GM19025 (cell line): Measurements from ENCODE around the gene PYGB.
"Not testable (repeated sequence)": the region's sequence is repeated elsewhere in the genome, so short reads cannot be mapped to it uniquely, and the experiment has no call there.

Experiments
- ATAC-seq: cut with Tn5 transposase; IDR thresholded peaks from one replicate; pipeline ENCODE4 v1.9.1; 2021; ENCODE audit warnings: mild to moderate bottlenecking, low read depth, moderate library complexity; ENCODE audit not compliant: unreplicated experiment

The PYGB gene

DNA sequence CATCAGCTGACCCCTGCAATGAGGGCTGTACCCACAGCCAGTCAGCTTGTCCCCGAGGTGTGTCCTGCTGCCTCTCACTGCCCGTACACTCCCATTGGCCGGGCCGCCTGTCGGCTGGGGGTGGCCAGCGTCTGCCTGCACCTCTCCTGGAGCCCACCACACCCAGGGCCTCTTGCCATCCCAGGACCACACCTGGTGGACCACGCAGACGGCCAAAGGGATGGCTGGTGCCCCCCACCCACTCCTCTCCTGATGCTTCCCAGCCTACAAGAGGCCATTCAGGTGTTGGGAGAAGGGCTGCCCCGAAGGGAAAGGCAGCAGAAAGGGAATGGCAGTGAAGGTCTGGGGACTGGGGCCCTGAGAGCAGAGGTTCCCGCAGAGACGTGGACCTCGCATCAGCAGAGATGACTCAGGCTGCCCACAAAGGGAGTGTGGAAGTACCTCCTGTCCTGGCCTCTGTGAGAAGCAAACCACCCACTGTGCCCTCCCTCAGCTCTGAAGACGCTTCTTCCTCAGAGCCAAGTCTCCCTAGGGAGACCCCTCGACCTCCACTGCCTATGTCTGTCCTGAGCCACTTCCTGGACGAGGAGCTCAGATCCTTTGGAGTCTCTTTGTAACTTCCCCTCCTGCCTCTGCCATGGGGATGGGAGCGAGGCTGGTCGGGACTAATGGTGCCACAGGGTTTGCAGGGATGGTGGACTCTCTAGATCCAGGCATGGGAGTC is 60.9 kb downstream of the PYGB start:
- ATAC-seq = no peak

DNA sequence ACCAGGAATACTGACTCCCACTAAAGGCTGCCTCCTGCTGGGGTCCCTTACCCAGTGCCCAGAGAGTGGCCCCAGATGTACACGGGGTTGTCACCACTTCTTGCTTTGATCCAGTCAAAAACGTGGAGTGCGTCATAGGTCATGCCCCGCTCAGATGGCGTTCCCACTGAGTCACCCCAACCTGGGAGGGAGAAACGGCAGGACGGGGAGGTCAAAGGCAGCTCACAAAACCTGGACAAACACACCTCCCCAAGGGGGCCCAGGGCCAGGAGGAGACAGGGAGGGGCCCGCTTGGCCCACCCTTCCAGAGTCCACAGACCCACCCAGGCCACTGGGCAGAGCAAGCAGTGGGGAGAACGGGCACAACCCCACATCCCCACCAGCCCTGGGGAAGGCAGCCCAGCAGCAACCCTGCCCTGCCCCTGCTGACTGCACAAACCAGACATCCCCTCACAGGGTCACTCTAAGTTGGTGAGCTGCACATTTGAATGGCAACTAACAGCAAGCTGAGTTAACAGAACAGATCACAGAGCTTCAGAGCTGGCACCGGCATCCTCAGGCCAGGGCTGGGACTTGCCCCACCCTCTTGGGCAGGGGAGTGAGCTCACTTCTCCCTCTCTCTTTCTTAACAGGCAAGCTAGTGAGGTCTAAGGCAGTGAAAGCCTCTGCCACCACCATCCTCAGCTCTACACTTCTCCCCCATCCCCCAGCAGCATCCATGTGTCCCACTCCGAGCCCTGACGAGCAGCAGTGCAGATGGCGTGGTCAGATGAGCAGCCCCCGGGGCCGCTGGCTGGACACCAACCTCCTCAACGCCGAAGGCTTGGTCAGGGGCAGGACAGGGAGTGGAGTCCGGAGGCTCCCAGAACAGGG is 61.7 kb downstream of the PYGB start:
- no peak for ATAC-seq

GRCh38 chr20:25310268-25310920 is 62.5 kb downstream of the PYGB start:
- ATAC-seq = peak; percentile 85

DNA sequence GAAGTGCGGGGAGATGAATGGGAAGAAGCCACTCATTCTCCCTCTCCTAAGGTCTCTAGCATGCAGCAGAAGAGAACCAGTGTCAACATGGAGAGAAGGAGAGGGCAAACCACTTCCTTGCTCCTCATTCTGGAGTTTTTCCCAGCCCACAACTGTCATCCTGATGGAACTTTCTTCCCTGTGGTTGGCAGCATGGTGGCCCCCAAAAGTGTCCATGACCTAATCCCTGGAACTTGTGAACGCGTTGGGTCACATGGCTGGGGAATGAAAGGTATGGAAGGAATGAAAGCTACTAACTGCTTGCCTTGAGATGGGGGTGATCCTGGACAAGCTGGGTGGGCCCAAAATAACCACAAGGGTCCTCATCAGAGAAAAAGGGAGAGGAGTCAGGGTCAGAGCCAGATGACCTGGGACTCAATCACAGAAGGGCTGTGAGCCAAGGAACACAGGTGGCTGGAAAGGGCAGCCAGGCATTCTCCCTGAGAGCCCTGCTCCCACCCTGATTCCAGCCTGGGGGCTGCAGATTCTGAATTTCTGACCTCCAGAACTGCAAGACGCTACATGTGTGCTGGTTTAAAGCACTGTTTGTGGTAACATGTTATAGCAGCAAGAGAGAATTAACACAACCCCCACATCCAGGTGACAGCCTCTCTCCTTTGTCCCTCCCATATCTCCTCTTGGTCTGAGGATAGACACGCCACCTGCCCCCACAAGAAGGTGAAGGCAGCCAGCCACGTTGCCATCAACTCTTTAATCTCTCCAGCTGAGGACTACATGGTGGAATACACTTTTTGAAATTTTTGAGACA is 63.2 kb downstream of the PYGB start:
- ATAC-seq = no peak

GRCh38 chr20:25312716-25313115 is 64.8 kb downstream of the PYGB start:
- ATAC-seq = not testable (repeated sequence)

GRCh38 chr20:25313593-25313992 is 65.7 kb downstream of the PYGB start:
- ATAC-seq = no peak

GRCh38 chr20:25314497-25315417 is 66.9 kb downstream of the PYGB start:
- no peak for ATAC-seq

DNA sequence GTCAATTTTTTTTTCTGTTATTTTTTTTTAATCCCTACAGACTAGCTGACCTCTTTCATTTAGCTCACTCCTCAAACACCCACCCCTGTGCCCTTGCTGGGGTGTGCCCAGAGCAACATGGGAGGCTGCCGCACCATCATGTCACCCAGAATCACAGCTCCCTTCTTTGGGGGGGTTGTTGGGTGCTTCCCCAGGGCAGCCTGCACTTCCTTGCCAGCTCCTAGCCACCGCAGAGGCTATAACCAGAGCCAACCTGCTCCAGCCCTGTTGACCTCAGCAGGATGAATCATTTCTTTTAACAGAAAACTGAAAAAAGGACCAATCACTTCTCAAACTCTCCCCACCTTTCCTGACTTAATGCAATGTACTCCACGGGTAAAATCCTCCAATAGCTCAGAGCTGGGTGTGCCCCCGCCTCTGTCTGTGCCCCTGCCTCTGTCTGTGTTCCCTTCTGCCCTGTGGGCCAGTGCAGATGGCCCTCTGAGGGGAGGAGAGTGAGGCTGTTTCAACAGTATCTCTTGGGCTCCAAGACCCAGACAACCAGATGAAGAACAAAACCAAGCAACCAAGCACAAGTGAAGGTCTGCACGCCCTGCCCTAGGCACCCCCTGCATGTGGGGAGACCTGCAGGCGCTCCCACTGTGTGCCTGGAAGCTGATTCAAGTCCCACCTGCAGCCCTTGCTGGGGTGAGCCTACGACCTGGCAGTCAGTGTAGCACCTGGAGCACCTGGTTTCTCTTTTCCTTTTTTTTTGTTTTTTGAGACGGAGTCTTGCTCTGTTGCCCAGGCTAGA is 67.7 kb downstream of the PYGB start:
- ATAC-seq = no peak

- no peak for ATAC-seq
Observed at GRCh38 chr20:25316506-25317190, 68.8 kb downstream of the PYGB start.

DNA sequence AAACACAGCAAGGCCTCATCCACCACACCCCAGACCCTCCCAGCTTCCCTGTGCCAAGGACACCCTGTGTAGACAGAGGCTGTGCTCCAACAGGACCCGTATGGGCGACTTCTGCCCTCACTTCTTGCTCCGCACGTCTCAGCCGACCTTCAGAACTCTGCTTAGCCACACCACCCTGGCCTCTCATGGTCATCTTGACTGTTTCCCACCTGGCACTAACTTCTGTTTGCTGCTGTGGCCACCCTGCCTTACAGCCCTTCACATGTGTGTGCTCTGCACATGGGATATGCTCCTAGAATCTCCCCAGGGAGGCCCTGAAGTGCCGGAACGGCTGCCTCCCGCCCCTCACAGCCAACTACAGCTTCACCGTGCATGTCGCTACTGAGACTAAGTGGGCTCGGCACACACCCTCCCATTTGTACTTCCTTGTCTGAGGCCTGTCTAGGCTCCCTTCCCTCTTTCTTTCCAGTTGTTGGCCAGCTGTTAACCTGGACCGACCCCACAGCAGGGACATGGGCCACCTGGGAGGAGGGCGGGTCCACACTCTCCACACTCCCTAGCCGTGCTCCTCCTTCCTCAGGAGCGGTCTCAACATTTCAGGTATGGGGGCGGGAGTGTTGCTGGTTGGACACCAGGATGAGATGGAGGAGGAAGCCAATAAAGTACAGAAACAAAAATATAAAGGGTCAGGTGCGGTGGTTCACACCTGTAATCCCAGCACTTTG is 69.6 kb downstream of the PYGB start:
- no peak for ATAC-seq

DNA sequence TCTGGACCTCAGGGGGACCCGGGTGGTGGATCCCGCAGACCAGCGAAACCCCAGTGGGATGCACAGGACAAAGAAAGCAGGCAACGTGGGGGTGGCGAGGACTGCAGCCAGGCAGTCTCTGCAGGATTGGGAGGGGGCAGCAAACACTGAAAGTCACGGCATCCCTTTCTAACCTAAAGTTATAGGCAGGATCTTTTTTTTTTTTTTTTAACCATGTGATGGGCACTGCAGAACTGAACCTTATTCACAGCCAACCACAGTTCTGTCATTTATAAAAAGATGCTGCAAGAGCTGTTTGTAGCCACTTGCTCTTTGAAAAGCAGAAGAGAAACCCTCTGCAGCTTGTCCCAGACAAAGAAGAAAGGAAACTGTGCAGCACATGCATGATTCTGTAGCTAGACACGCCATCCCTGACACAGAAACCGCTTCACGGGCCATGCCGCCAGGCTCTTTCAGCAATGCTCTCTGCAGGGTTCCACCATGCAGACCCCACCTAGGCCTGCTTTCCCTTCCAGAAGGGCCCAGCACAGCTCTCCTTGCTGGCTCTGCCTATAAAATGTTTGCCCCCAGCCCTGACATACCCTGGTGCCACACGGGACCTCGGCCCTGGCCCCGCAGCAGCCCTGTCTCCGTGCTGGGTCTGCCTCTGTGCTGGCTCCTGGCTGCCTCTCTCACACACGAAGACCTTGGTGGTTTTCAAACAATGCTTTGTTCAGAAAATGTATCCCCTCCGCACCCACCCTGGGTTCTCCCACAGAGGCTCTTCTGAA is 70.8 kb downstream of the PYGB start:
- peak; percentile 86 for ATAC-seq

GRCh38 chr20:25319241-25320034 is 71.6 kb downstream of the PYGB start:
- peak; percentile 4 for ATAC-seq

DNA sequence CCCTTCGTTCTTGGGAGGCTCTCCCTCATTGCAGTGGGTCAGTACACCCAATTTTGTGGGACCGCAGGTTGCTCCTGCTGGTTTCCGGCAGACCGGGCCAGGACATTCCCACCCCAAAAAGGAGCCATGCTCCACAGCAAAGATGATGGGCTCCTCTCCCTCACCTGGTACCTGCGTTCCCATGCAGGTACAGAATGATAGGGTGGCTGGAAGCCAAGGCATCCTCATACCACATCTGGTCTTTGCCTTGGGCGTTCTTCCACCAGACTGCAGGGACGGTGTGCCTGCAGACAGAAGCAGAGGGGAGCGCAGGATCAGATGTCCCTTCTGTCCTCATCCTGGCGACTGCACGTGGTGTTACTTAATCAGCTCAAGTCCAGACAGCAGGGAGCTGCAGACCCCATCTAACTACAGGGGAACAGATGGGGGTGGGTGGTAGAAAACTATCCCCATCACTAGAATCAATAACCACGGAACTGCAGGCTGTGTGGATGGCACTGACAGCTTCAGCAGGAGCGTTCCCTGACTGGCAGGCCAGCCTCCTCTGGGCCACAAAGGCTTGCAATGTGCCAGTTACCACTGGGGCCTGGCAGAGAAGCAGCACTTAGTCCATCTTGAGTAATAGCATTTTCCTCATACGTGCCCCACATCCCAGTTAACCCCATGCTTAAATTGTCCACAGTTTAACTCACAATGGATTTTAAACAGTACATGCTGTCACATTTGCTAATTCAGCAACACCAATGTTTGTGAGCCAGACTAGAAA is 72.3 kb downstream of the PYGB start:
- no peak for ATAC-seq

GRCh38 chr20:25321262-25321831 is 73.5 kb downstream of the PYGB start:
- ATAC-seq = no peak

- no peak for ATAC-seq
Observed at GRCh38 chr20:25321991-25322390, 74.1 kb downstream of the PYGB start.
